ENCODE results near the gene UPK3BL2.
A peak's percentile ranks its signal among the peaks of the same experiment; 100 is the strongest.
"Not testable (repeated sequence)": the region's sequence is repeated elsewhere in the genome, so short reads cannot be mapped to it uniquely, and the experiment has no call there.

The UPK3BL2 gene, protein sequence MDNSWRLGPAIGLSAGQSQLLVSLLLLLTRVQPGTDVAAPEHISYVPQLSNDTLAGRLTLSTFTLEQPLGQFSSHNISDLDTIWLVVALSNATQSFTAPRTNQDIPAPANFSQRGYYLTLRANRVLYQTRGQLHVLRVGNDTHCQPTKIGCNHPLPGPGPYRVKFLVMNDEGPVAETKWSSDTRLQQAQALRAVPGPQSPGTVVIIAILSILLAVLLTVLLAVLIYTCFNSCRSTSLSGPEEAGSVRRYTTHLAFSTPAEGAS
- 0 reads per million in 2 donors for total RNA-seq

DNA sequence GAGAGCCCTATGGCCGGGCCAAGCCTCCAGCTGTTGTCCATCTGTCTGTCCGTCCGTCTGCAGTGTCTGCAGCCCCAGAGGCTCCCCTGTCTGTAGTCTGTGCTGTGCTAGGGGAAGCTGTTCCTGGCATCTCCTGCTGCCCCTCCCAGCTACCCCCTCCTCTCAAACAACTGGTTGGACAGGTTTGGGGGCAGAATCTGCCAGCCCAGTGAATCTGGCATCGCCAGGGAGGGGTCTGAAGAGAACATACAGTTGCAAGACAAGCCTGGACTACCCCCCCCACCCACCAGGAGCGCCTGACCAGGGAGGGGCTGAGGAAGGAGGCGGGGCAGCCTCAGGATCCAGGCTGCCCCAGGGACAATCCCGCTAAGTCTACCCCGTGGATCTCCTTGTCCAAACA is at the start of gene UPK3BL2:
Gene UPK3BL2, minus strand, starts transcription at position 101 of the 400 bp plus-strand sequence. Its CDS starts 60 bp downstream, at position 41.
- not testable (repeated sequence) for DNase-seq

DNA sequence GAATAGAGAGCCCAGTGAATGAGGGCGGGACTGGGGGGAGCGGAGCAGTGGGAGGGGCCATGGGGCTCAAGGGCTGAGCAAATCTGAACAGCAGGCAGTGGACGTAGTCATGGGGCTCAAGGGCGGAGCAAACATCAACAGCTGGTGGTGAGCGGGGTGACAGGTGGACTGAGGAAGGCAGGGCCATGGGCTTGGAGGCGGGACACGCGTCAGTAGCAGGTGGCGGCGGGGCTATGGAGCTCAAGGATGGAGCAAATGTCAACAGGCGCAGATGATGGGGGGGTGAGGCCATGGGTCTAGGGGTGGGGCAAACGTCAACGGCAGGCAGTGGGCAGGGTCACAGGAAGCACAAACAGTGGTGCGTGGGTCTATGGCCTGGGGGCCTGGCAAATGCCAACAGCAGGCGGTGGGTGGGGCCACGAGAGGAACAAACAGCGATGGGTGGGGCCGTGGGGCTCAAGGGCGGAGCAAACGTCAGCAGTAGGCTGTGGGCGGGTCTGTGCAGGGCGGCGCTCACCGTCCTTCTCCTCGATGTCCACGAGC is 49.1 kb upstream of the UPK3BL2 start:
- peak in 2 of 5 experiments; percentile 22 to 35 for DNase-seq

DNA sequence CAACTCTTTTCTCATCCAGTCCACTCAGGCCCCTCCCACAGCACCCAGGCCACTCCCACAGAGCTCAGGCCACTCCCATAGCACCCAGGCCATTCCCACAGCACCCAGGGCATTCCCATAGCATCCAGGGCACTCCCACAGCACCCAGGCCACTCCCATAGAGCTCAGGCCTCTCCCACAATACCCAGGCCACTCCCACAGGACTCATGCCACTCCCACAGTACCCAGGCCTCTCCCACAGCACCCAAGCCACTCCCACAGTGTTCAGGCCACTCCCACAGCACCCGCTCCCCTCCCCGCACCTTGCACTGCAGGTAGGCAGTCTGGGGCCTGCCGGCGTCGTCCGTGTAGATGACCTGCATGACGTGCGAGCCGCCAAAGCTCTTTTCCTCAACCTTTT is 46.4 kb upstream of the UPK3BL2 start:
- DNase-seq = not testable (repeated sequence)

DNA sequence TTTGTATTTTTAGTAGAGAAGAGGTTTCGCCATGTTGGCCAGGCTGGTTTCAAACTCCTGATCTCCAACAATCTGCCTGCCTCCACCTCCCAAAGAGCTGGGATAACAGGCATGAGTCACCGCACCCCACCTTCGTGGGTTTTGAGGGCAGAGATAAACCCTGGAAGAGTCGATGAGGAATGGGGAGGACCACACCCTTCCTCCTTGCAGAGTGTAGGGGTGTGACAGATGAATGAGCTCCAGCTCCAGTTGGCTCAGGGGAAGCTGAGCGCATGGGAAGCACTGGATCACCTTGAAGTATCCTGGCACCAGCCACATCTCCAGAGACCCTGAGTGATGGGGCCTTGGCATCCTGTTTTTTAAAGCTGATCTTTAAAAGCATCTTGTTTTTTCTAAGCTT is 40.0 kb upstream of the UPK3BL2 start:
- DNase-seq = not testable (repeated sequence)

DNA sequence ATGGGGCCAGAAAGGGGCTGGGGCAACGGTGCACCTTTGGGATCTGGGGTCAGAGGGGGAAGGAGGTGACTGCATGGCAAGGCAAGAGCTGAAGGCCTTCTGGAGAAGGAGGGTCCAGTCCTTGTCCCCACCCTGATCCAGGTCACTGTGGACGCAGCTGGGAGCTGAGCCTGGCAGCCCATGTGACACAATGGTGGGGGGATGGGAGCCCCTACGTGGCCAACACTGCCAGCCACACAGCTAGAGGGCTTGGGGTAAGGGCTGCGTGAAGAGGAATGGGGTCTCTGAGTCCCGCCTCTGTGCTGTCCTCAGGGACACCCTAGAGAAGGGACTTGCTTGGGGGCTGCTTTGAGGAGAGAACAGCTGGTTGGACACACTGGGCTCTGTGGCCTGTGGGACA is 38.2 kb upstream of the UPK3BL2 start:
- DNase-seq = not testable (repeated sequence)

DNA sequence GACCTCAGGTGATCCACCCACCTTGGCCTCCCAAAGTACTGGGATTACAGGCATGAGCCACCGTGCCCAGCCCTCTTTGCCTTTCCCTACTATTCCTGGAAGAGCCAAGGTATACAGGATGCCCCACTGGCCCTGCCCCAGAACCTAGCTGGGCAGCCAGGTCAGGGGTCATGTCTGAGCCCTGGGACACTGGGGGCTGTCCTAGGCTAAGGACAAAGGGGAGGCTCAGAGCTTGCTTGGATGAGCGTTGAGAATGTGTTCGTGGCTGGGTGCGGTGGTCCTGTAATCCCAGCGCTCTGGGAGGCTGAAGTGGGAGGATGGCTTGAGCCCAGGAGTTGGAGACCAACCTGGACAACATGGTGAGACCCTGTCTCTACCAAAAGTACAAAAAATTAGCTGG is 35.0 kb upstream of the UPK3BL2 start:
- not testable (repeated sequence) for DNase-seq

DNA sequence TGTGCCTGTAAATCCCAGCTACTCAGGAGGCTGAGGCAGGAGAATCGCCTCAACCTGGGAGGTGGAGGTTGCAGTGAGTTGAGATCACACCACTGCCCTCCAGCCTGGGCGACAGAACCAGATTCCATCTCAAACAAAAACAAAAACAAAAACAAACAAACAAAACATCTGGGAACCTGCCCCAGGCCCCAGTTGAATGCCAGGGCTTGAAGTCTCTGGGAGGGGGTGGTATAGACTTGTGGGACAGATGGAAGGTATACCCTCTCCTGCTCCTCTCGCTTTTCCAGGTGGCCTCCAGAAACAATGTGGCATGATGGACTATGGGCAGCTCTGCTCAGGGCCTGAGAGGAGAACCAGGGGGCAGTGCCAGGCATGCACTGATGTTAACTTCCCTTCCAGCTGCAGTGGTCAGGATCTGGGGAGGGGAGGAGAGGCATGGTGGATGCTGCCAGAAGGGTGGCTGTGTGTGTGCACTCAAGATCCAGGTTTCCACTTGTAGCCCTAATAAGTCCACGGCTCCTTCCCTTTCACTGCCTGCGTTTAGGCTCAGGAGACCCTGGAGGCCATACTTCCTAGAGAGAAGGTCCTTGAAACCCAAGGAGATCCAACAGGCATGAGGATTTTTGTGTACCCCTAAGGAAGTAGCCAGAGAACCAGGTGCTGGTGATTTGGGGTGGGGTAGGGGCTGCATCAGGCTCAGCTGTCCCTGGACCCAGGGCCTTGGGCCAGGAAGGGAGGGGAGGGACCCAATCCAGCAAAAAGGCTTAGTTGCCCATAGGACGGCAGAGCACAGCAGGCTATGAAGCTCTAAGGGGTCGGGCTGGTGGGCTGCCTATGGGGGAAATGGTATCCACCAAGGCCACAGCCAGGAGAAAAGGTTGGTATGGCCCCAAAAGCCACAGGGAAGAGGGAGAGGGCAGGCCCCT is 34.1 kb upstream of the UPK3BL2 start:
- DNase-seq = peak in 1 of 5 experiments; percentile 0

DNA sequence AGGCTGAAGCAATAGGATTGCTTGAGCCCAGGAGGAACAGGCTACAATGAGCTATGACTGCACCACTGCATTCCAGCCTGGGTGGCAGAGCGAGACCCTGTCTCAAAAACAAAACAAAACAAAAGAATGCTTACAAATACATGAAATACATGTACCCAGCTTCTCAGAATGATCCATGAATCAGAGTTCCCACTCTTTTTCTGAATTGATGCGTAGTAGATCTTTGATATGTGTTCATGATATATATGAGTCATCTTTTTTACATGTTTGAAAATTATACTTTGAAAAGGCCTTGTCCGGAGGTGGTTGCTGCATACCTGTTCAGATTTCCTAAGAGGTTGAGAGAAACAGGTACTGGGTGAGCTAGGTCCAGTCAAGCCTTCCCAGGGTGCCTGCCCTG is 32.9 kb upstream of the UPK3BL2 start:
- DNase-seq = not testable (repeated sequence)

DNA sequence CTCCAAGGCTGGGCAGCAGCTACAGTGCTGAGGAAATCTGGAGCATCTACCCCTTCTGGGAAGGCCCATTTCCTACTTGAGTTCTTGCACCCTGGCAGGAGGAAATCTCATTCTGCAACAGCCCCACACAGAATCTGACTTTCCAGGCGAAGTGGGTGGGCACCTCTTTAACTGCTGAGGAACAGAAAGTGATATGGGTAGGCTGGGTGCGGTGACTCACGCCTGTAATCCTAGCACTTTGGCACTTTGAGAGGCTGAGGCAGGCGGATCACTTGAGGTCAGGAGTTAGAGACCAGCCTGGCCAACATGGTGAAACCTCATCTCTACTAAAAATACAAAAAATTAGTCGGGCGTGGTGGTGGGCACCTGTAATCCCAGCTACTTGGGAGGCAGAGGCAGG is 31.1 kb upstream of the UPK3BL2 start:
- not testable (repeated sequence) for DNase-seq

DNA sequence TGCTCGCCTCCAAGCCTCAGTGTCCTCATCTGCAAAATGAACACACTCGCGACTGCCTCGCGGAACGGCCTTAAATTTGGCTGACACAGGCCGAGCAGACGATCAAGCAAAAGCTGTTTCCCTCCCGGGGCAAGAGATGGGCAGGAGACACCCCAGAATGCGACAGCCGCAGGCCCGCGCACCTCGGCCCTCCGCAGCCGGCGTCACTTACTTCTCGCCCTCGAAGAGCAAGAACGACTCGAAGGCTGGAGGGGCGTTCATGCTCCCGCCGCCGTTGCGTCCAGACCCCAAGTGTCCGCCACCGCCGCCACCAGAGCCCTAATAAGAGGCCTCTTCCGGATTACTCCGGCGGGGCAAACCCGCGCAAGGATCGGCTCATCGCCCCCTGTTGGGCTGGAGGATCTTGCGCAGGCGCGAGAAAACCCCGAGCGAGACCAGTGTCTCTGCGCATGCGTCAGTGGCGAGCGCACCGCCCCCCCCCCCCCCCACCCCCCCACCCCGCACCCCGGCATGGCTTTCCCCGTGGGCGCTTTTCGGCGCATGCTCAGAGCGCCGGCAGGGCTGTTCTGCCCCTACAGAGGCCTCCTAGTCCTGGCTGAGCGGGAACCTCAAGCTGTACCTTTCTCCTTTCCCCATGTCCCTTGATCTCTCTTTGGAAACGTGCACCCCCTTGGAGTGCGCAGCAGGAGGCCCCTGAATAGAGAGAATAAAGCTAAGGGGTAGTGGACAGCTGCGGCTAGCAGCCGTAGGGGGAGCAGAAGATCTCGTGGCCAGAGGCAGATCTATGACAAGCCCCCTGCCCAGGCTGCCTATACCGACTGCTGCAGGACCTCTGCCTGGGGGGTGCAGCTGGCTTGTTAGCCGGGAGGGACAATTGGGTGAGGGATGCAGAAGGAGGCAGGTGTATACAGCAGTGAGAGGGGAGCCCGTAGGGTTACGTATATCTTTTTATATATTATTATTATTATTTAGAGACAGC is 29.1 kb upstream of the UPK3BL2 start, which contains the start of gene POLR2J3:
Gene POLR2J3, minus strand, starts transcription at position 323 of the 979 bp plus-strand sequence. Its CDS starts 62 bp downstream, at position 261.
- DNase-seq = peak; percentile 91 to 100 (median 98)

DNA sequence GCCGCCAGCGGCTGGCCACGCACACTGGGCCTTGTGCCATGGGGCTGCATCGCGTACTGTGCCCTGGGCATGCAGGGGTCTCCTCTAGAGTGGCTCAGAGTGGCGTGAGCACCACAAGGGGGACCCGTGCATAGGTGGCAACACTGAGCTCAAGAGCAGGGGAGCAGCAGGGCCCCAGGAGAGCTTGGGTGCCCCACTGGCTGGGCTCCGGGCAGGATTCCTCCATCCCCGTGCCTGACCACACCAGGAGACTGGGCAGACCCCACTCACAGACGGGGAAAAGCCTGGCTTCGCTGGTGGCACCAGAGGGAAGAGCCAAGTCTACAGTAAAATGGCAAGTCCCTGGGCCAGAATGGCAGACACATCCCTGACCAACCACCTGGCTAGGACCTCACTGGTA is 25.1 kb upstream of the UPK3BL2 start:
- DNase-seq = not testable (repeated sequence)

DNA sequence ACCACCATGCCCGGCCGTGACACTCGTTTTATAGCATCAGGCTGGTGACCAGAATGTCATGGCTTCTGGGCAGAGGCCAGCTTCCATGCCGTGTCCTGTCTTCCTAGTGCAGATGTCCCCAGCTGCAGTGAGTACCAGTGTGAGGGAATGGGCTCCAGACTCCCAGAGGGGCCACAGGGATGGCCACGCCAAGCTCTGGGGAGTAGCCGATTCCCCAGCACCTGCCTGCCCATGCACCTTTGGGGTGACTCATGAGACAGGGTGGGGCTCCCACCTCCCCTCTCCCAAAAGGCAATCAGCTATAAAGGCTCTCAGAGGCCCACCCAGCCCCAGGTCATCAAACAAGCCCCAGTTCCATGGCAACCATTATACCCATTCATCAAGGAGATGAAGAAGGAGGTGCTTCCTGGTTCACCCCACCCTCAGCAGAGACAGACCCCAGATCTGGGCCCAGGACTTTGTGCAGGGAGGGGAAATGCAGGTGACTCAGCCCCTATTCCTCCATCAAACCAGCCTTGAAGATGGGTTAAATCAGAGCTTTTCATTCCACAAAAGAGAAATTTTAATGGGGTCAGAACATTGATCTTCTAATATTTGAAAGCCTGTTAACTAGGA is 7.4 kb upstream of the UPK3BL2 start, which contains the start of gene SPDYE2:
Gene SPDYE2, plus strand, starts transcription at position 419 of the 615 bp plus-strand sequence. CDS start 2,030 bp downstream, outside the sequence.
- not testable (repeated sequence) for DNase-seq

DNA sequence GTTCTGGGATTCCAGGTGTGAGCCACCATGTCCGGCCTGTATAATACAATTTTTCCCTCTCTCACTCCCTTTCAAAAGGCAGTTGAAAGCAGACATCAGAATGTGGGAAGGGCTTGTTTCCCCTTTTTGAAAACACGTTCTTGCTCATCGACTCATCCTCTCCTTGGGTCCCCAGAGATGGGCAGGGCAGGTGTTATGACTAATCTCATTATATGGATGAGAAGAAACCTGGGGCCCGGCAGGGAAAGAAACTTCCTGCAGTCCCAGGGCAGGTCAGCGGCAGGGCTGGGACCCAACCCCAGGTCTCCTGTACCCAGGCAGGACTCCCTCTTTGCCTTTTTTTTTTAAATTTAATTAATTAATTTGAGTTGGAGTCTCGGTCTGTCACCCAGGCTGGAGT is 2.9 kb upstream of the UPK3BL2 start:
- DNase-seq = not testable (repeated sequence)

DNA sequence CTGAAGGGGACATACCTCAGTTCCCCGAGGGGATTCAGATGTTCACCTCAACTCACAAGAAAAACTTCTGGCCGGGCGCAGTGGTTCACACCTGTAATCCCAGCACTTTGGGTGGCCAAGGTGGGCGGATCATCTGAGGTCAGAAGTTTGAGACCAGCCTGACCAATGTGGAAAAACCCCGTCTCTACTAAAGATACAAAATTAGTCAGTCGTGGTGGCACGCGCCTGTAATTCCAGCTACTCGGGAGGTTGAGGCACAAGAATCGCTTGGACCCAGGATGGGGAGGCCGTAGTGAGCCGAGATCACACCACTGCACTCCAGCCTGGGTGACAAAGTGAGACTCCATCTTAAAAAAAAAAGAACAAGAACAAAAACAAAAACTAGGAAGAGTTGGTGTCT is 1.8 kb upstream of the UPK3BL2 start:
- DNase-seq = not testable (repeated sequence)

DNA sequence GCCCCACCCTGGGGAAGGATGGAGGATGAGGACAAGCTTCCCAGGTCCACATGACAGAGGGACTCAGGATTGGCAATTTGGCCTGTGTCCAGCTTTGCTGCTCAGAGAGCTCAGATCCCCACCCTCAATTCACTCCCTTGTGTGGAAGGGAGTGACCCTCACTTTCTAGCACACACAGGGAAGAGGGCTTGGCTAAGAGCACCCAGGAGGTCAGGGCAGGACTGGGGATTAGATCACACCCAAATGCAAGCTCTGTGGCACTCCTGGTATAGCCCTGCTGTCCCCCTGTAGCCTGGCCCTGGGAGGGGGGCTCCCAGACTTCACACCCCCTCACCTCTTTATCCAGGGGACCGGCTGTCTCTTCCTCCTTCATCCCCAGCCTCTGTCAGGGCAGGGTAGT is 876 bp upstream of the UPK3BL2 start:
- DNase-seq = not testable (repeated sequence)

DNA sequence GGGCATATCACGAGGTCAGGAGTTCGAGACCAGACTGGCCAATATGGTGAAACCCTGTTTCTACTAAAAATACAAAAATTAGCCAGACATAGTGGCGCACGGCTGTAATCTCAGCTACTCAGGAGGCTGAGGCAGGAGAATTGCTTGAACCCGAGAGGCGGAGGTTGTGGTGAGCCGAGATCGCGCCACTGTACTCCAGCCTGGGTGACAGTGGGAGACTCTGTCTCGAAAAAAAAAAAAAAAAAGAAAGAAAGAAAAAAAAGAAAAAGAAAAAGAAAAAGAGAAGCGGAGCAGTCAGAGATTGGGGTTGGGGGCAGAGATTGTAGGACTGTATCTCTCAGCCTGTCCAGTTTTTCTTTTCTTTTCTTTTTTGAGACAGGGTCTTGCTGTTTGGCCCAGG is 725 bp downstream of the UPK3BL2 start:
- DNase-seq = not testable (repeated sequence)

DNA sequence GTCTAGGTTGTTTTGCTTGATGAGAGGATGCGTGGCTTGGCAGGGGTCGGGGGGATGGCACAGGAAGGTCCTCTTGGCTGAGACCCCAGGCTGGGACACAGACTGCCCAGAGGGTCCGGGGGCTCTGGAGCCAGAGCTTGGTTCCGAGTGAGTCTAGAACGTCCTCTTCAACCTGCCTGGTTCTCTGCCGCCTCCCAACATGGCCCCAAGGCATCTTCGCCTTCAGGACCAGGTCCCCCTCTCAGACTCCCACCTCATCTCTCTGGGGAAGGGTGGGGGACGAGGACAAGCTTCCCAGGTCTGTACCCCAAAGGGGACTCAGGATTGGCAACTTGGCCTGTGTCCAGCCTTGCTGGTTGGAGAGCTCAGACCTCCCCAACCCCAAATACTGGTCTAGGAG is 1.4 kb downstream of the UPK3BL2 start:
- not testable (repeated sequence) for DNase-seq

DNA sequence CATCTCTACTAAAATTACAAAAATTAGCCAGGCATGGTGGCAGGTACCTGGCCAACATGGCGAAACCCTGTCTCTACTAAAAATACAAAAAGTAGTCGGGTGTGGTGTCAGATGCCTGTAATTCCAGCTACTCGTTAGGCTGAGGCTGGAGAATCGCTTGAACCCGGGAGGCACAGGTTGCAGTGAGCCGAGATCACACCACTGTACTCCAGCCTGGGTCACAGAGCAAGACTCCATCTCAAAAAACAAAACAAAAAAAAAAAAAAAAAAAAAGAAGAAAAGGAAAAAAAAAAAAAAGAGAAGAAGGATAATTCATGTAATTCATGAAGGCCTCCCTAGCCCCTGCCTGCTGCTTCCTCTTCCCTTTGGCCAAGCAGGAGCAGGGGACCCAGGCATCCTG is 2.9 kb downstream of the UPK3BL2 start:
- DNase-seq = not testable (repeated sequence)

DNA sequence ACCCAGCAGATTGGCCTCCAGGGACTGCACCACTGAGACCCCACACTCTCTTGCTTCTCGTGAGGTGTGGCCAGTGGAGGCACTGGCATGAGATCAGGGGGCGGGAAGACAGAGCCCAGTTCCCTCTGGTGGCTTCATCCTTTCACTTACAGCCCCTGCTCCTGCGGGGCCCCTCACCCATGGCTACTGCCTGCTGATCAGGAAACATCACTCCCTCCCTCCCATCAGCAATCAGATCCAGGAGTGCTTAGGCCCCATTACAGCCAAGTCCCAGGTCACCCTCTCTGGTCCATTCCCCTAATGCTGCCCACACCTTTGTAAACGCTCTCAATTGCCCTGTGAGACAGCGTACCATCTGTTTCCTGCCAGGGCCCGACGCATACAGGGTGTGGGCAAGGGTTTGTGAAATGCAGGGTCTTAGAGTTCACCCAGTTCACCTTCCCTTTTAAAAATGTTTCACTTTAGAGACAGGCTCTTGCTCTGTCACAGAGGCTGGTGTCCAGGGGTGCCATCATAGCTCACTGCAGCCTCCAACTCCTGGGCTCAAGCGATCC is 8.4 kb downstream of the UPK3BL2 start:
- not testable (repeated sequence) for DNase-seq

DNA sequence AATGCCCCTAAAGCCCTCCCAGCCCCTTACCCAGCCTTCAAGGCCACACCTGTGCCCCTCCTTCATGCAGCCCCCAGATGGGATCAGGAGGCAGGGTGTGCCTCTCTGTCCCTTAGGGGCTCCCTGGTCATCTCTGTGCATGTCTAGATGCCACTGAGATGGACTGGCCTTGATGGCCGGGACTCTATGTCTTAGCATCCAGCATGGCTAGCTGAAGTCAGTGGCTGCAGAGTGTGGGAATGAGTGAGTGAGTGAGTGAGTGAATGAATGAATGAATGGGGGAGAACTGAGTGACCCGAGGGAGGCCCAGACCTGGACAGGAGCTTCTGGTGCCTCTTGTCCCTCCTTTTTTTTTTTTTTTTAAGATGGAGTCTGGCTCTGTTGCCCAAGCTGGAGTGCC is 11.4 kb downstream of the UPK3BL2 start:
- not testable (repeated sequence) for DNase-seq

DNA sequence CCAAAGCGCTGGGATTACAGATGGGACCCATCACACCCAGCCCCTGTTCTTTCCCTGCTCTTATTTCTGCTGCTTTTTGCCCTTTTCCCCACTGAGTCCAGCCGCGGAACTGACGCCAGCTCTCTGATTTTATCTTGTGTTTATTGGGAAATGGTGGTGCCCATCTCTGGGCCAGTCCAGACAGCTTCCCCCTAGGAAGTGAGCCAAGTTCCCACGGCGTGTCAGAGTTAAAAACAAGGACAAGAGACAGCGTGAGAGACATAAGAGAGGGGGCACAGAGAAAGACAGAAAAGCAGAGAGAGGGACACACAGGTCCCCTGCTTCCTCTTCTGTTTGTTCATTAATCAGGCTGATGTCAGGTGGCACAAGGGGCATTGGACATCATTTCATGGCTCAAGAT is 11.9 kb downstream of the UPK3BL2 start:
- DNase-seq = not testable (repeated sequence)
